CD4-positive, alpha-beta T cell treated with Interleukin-4 for 4 hours (primary cell): Measurements from ENCODE around the gene HMGCS2.

Source experiments
- DNase-seq: peaks from one replicate; pipeline ENCODE4 v3.0.0-alpha.2; 2020

HMGCS2 gene

DNA sequence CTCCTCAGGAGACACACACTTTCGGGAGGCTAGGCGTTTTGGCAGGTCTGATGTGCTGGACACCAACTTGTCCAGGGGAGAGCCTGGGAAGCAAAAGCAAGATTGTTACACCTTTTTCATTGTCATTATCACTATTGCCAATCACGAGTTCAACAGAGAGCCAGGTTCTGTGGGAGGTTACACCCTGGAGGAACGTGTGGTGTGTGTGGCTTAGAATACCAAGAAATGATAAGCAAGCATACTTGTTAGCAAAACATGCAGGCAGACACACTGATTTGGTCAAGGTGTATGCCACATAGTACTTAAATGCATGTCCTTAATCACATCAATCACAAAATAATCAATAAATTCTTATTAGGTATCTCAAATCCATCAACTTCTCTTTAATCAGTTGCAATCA, 16.1 kb downstream of the HMGCS2 start:
- no peak for DNase-seq

DNA sequence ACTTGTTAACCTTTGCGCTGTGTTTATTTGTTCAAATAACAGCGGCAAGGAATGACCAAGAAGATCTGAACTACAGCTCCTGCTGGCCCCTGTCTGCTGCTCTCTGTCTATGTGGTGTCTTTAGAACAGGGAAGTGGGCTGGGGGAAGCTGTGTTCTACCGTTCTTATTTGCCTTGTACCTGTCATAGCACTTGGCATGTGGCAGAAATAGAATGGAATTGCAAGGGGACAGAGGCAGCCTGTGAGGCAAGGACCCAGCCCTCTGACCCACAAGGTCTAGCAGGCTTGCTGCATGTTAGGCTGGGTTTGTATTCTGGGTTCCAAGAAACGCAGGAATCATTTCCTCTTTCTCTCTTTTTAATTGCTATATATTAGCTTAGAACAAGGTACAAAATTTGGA, 20.7 kb downstream of the HMGCS2 start:
- DNase-seq, result no peak

DNA sequence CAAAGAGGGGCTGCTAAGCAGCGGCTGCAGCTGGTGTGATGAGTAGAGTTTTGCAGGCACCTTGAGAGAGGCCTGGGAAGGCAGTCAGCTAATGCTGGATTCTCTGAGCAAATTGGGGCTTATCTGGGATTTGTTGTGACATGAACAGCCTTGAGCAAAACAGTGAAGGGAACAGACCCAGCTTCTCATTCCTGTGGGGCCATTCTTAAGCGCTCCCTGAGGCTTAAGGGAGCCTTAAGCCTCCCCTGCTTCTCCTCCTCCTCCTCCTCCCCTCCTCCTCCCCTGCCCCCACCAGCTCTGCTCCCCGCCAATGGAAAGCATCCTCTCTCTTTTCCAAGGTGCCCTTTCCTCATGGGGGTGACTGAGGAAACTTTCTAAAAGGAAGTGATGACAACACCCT, 21.3 kb downstream of the HMGCS2 start:
- DNase-seq, result no peak

DNA sequence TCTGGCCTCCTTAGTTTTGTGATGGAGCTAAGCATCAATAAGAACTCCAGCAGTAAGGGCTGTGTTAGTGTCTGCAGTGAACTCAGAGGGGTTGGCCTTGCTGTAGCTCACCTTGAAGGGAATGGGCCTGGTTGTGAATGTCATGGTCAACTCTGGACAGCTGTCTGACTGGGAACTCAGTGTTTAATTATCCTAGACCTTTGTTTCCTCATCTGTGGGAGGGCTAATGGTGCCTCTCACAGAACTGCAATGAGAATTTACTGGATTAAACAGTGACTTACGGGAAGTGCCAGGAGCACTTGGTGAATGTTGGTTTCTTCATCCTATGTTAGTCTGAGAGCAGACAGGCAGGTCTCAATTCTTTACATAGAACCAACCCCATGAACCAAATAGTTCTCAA, 23.7 kb downstream of the HMGCS2 start:
- DNase-seq, result no peak

DNA sequence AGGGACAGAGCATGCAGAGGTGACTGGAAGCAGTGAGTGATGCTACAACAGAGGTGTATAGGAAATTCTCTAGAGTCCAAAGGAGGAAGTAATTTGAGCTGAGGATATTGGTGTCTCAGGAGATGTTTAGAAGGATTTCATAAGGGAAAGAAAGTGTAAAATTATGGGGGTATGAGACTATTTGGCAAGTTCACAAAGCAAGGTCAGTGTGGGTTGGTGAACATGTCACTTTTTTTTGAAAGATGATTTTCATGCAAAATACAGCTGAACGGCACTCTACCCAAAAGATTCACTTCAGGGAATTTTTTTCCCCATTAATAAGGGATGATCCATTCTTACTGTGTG, 24.1 kb downstream of the HMGCS2 start:
- DNase-seq, result no peak

DNA sequence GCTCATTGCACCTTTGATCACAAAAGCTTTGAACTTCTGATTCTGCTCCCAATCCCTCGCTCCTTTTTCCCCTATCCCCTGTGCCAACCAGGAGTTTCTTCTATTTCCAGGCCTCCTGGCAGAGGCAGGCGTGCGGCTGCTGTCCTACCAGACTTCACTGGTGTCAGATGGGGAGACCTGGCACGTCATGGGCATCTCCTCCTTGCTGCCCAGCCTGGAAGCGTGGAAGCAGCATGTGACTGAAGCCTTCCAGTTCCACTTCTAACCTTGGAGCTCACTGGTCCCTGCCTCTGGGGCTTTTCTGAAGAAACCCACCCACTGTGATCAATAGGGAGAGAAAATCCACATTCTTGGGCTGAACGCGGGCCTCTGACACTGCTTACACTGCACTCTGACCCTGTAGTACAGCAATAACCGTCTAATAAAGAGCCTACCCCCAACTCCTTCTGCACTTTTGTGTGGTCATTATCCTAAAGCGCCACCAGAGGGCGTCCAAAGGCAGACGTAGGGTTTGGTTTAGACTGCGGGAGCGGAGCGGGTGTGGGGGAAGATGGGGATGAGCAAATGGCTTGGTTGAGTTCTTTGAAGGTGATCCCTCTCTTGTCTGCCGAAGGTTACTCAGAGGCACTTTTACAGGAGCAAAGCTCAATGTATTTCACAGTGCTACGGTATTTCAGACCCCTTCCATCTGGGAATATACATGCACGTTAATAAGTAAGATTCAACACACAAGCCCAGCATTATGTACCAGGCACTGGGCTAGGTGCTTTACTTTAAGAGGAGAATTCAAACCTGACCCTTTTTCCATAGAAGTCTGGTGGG, 24.7 kb downstream of the HMGCS2 start:
- peak; percentile 33 for DNase-seq

DNA sequence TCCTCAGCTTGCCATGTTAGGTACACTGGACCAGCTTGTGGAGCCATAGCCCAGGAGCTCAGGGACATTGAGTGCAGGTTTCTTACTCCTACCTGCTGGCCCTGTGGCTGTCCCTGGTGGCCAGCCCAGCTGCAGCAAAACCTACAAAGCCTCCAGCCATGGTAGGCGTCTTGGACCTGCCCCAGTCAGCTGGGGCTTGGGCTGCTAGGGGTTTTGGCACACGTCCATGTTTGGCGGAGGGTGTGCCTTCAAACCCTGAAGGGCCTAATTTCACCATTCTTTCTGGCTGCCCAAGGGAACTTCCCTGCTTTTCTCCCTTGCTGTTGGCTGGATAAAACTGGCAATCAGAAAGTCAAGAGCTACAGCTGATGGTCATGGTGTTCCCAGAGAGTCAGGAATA, 25.4 kb downstream of the HMGCS2 start:
- no peak for DNase-seq

DNA sequence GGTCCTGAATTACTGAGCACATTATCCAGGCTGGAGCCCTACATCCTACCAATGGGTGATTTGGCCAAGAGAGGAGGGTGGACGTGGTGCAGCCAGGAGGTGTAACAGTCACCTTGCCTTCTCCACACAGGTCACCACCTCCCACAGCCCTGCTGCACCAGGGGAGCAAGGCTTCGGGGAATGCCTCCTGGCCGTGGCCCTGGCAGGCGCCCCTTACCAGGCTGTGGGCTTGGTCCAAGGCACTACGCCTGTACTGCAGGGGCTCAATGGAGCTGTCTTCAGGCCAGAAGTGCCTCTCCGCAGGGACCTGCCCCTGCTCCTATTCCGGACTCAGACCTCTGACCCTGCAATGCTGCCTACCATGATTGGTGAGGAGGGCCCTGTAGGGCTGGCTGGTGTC, 26.0 kb downstream of the HMGCS2 start:
- DNase-seq, result no peak

DNA sequence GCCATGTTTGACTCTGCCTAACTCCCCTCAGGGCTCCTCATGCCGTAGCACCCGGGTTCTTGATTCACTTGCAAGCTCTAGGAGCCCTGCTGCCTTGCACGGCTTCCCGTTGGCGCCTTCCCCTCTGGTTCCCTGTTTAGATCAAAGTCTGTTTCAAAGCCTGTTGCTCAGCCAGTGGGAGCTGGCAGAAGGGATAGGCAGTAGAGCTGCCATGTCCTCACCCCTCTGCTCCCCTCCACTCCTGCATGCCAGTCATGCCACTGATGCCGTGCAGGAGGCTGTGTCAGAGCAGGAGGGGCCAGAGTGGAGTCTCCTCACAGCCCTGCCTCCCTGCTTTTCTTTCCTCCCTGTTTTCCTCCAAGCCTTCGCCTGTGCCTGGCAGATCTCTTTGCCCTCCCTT, 26.5 kb downstream of the HMGCS2 start:
- DNase-seq, result no peak

DNA sequence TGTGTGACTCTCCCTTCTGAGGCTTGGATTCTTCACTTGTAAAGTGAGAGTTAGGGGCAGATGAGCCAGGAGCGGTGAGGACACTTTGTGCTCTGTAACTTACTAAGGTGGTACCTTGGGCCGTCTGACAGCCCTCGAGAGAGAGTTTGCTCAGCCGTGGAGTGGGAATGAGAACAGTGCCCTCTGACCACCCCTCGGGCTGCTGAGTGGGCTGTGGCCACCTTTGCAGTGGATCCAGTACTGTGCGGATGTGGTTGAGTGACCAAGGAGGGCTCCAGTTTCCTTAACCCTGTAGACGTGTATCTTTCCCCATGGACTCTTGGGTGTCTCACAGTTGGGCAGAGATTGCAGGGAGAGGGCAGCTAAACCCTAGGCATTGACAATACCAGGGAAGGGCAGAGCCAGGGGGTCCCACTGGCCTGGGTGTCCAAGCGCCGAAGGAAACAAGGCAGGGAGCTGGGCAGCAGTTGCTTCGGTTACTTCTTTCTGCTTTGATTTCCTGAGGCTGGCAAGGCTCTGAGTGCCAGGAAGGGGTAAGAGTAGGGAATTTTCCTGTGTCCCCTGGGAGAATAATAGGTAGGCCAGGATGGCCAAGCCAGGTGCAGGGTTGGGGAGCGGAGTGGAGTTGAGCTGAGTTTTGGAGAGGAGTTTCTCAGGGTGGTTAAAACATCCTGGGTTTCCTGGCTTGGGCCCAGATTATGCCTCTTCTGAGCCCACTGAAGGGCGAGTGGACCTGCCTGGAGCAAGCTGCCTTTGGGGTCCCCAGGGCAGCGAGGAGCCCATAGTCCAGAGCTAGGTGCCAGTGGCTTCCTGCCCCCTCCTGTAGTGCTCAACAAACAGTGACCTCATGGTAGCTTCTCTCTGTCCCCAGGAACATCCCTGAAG, 27.6 kb downstream of the HMGCS2 start:
- DNase-seq, result no peak

DNA sequence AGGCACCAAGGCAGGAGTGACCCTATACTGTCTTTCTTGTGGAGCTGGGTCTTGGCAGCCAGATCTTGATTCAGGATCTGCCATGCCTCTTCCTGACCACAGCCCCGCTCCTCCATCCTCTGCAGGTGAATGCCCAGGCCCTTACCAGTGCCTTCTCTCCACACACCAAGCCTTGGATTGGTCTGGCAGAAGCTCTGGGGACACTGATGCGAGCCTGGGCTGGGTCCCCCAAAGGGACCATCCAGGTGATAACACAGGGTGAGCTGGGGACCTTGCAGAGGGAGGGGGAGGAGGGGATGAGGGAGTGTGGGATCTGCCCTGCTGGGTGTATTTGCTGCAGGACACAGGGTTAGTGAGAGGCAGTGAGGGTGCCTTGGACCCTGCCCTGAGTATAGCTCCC, 28.4 kb downstream of the HMGCS2 start:
- DNase-seq, result no peak

DNA sequence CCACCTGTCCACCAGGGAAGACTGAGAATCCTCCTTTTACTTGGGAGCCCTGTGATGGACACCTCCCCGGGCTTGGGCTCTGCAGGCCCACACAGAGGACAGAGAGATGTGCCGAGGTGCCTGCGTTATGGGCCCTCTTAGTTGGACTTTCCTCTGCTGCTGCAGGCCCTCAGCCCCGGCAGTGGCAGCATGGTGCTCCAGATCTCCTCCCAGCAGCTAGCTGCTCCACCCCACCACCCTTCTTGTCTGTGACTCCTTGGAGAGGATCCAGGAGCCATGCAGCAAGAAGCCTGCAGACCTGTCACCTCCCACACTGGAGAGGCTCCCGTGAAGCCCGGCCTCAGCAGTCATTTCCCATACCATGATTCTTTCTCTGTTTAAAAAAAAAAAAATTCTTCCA, 29.6 kb downstream of the HMGCS2 start:
- DNase-seq, result no peak

DNA sequence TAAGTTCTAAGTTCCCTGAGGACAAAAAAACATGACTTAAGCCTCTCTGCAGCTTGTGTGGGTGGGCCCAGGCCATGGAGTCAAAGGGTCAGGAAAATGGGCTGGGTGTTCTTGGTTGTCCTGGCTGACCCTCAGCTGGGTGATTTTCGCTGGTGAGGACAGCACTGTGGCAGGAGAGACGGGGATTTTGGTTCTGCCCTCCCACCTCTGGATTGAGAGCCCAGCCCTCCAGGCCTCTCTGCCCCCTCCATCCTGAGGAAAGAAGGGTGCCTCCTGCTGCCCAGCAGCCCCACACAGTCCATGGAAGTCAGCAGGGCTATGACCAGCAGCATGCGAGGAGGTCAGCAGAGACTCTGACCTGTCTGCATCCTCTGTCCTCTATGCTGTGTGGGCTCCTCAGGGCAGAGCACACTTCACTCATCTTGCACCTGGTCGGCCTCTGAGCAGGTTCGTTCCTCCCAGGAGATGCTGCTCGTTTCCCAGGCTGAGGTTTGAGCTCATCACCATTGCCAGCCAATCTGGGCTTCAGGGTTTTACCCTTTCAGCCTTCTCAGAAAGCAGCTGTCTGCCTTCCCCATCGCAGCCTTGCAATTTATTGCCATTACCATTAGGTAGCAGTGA, 30.5 kb downstream of the HMGCS2 start:
- DNase-seq, result no peak

DNA sequence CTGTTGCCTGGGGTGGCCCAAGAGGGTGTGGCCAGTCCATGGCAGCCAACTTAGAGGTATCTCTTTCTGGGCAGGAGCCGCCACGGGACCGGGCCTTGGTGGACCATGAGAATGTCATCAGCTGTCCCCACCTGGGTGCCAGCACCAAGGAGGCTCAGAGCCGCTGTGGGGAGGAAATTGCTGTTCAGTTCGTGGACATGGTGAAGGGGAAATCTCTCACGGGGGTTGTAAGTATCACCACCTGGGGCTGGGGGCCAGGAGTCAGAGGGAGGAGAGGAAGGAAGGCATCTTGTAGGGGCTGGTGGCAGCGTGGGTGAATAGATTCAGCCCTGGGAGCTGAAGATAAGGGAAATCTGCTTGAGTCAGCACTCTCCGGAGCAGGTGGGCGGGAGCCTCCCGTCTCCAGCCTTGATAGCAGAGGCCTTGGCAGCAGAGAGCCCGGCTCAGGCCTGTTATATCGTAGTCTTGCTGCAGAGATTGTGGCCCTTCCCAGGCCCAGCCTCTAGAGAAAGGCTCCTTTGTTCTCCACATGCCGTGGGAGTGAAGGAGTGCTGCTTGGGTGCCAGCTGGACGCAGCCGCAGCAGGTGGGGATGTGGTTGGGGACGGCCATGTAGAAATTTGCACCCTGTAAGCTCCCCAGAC, 31.5 kb downstream of the HMGCS2 start:
- DNase-seq, result no peak

DNA sequence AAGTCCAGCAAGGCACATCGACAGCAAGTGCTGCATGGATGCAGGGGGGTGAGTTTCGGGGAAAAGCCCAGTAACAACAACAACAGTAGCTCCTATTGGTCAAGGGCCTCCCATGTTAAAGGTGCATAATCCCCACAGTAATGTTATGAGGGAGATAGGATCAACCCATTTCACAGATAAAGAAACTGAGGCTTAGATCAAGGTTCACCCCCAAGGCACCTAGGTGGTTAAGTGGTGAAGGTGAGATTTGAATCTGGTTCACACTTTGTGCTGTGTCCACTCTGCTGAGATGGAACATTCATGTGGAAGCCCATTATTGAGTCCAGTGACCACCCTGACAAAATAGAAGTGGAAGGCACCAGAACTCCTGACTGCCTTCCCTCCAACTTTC, 32.1 kb downstream of the HMGCS2 start:
- no peak for DNase-seq

DNA sequence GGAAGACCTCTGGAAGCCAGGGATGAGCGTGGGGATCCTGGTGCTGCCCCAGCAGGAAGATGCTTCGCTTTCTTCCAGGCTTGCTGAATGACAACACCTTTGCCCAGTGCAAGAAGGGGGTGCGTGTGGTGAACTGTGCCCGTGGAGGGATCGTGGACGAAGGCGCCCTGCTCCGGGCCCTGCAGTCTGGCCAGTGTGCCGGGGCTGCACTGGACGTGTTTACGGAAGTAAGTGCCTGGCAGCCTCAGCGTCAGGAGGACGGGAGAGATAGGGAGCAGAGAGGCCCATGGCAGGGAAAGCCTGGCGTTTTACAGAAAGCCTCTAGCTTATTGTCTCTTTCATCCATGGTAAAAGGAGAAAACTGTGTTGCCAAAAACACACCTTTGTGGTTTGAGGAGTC, 33.5 kb downstream of the HMGCS2 start:
- DNase-seq, result no peak

DNA sequence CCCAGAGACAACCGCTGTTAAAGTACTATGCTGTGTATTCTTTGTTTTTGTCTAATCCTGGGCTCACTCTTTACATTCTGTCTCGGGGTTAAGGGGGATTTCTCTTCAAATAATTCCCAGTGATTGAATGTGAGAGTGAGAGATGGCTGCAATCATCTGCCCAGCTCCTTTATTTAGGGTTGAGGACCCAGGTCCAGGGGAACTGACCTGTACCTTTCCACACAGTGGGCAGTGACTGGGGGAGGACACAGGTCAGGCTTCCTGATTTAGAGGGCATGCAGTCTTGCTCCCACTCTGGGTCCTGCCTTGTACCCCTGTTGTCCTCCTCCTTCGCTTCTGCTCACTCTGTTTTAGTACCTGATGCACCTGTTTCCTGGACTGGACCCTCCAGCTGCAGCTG, 35.0 kb downstream of the HMGCS2 start:
- DNase-seq, result no peak

DNA sequence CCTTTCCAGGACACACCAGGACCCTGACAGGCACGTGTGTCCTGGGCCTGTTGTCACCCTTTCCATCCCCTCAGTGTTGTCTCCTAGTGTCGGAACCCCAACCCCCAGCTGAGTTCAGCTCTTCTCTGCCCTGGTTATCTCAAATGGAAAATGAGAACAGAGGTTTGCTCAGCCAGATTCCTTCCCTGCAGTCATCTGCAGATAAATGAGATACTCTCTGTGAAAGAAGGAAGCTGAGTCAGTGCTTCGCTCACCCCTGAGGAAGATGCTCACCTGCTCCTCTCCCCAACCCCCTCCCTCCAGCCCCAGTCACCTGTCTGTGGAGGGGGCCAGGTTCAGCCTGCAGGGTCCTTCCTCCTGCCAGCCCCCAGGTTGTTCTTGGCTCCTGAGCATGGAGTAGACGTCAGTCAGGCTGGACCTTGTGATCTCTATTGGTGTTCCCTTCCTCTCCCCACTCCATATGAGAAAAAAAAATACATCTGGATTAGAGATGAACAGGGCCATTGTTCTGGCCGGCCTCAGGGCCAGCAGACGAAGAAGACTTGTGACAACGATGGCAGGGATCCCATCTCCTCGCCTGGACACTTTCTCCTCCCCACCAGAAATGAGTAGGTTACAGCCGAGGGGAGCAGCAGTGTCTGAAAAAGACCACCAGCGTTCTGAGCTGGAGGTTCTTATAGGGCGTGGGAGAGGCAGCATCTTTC, 36.1 kb downstream of the HMGCS2 start:
- no peak for DNase-seq

DNA sequence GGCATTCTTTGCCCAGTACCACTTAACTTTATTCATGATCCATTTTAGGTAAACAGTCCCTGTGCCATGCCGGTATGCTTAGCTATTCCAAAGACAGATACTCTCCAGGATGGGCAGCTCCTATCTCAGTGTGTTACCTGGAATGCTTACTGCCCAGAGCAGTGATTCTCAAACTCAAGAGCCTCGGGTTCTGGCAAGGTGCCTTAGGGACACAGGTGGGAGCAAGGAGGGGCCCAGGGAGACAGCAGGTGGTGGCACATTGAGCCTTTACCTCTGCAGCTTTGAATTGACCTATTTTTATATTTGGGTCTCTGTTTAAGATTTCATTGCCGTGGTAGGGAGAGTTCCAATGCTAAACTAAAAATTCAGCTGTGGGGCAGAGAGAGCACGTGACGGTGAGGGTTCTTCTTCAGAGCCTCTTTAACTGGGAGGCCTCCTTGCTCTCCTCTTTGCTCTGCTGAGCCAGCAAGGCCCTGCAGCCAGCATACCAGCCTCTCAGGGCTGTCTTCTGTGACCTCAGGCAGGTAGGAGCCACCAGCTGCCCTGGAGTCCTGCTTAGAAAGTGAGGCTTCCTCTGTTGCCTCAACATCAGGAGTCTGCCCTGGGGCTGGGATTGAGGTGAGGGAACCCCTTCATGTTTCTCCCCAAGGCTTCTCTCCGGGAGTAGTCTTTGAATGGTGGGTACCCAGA, 36.8 kb downstream of the HMGCS2 start:
- no peak for DNase-seq

DNA sequence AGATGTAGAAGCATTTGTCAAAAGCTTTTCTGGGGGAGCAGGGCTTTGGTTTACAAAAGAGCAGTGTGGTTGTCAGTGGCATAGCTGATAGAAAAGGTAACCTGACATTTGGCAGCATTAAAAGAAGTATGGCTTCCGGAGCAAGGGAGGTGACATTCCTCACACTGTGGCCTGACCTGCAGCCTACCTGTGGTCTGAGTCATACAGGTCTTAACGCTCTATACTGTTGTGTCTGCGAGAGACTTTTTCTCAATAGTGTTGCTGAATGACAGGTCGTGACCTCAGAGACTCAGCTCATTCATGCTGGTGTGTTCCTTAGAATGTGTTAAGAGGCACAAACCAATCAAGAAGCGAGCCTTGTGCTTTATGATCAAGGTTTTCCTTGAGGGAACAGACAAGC, 37.6 kb downstream of the HMGCS2 start:
- DNase-seq, result no peak

DNA sequence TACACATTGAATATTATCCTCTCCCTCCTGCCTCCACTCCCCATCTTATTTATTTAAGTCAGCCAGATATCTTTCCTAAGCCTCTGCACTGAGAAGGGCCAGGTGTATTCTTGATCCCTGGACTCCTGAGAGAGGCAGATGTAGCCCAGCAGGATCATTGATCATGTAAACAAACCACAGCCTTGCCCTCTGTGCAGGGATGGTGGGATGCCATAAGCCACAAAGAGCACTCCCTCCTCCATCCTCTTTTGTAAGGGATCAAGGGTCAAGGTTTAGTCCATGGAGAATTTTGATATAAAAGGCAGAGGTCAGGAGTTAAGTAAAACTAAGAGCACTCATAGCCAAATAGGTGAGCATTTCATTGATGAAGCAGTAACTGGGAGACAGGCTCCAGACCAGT, 39.7 kb downstream of the HMGCS2 start:
- no peak for DNase-seq

DNA sequence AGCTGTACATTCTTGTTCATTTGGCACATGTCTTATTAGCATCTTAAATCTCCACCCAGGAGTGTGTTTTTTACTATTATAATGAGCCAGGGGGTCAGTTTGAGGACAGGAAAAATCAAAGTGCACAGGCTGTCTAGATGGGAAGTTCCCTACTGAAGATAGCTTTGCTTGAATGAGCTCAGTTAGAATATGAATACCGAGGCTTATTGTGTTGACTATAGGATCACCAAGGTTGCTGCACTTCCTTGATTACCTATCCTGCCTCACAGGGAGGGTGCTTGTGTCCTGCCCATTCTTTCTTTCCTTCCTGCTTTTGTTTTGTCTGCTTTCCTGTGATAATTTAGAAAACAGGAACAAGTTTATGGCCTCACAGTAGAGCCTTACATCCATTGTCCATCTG, 40.7 kb downstream of the HMGCS2 start:
- DNase-seq, result no peak
